ENCODE results near the gene TRAPPC11. TPM values are rescaled to one million over a fixed set of nuclear protein-coding genes. Genes with fewer than 3 reads are reported as not detected.
"Not testable (repeated sequence)": the region's sequence is repeated elsewhere in the genome, so short reads cannot be mapped to it uniquely, and the experiment has no call there.

TRAPPC11 gene
- total RNA-seq, 6 experiments from 2014 or later, result 14.3 to 30.8 (median 16.0) TPM

DNA sequence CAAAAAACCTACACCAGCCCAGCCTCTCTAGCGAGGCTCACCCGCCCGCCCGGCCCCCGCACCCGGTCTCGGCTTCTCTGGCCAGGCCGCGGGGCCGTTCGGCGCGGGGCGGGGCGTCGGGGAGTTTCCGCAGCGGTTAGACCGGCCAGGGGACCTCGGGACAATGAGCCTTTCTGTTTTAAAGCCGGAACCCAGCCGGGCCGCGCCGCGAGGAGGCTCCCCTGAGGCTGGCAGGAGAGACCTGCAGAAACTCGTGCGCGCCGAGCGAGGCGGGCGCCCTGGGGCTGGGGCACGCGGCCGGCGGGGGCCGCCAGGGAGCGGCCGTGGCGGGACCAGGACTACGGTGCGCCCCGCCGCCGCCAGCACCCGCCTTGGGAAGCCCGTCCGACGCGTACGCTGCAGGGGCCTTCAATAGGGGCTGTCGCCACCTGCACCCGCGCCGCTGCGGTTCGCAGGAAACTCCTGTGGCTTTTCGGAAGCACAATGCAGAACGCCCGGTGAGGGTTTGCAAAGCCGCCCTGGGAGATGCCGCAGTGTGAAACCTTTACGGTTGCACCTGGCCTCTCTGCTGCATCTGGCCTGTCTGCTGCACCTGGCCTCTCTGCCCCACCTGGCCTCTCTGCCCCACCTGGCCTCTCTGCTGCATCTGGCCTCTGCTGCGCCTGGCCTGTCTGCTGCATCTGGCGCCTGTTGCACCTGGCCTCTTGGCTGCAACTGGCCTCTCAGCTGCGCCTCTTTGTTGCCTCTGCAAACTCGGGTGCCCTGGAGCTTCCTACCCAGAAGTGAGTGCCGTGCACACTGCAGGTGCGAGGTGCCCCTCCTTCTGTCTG, 63.9 kb downstream of the TRAPPC11 start:
- peak; percentile 64 to 73 (median 69) for ATAC-seq
- no peaks in the 10 kb centered on the region for H3K36me3 ChIP-seq
- H3K9me3 ChIP-seq, result no peaks in the 10 kb centered on the region
- H3K4me3 ChIP-seq, result peak overlapping the region; percentile 38 to 59 (median 55)
- WGBS (ENCODE audit: insufficient coverage, low coverage, low lambda C conversion rate, missing lambda C conversion rate), result 5% methylated on average over 19 of the region's 70 CpGs
- TF ChIP-seq, protein P1, sequence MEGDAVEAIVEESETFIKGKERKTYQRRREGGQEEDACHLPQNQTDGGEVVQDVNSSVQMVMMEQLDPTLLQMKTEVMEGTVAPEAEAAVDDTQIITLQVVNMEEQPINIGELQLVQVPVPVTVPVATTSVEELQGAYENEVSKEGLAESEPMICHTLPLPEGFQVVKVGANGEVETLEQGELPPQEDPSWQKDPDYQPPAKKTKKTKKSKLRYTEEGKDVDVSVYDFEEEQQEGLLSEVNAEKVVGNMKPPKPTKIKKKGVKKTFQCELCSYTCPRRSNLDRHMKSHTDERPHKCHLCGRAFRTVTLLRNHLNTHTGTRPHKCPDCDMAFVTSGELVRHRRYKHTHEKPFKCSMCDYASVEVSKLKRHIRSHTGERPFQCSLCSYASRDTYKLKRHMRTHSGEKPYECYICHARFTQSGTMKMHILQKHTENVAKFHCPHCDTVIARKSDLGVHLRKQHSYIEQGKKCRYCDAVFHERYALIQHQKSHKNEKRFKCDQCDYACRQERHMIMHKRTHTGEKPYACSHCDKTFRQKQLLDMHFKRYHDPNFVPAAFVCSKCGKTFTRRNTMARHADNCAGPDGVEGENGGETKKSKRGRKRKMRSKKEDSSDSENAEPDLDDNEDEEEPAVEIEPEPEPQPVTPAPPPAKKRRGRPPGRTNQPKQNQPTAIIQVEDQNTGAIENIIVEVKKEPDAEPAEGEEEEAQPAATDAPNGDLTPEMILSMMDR (IDR thresholded peaks at IDR 0.05), result no peak
- peak; percentile 26 for TF ChIP-seq POLR2A (IDR thresholded peaks at IDR 0.05)
- peak overlapping the region in 2 of 3 donors; percentile 52 to 59 for H3K27ac ChIP-seq
- no peaks in the 10 kb centered on the region for H3K27me3 ChIP-seq
- H3K4me1 ChIP-seq, result peaks cover 0 to 16% (median 2%) of the 10 kb centered on the region in 4 donors
- peak; percentile 66 to 84 (median 68) for DNase-seq
- intact Hi-C loops (cut with DNase I), result no loop called here

DNA sequence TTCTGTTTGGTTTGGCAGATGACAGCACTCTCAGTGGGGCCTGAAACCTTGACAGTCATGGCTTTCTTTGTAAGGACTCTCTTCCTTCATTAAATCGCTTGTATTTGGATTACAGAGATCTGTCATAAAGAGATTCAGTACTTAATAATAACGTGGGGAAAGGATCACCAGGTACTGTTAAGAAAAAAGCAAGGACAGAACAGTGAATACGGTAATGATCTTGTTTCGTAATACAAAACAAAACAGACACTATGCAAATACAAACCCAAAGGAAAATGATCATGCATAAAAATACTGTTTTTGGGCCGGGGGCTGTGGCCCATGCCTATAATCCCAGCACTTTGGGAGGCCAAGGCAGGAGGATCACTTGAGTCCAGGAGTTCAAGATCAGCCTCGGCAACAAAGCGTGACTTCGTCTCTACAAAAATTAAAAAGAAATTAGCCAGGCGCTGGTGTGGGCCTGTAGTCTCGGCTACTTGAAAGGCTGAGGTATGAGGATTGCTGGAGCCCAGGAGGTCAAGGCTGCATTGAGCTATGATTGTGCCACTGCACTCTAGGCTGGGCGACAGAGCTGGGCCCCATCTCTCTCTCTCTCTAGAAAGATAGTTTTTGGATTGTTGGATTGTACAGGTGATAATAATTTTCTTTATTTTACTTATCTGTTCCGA, 64.6 kb downstream of the TRAPPC11 start:
- H3K27me3 ChIP-seq, result no peaks in the 10 kb centered on the region
- no peak overlapping the region for H3K27ac ChIP-seq
- no peaks in the 10 kb centered on the region for H3K36me3 ChIP-seq
- DNase-seq (no peak), ATAC-seq (no peak)
- no peaks in the 10 kb centered on the region for H3K9me3 ChIP-seq
- TF ChIP-seq, protein P1 (IDR thresholded peaks at IDR 0.05), result no peak
- no peak for TF ChIP-seq POLR2A (IDR thresholded peaks at IDR 0.05)
- intact Hi-C loops (cut with DNase I), result no loop called here
- H3K4me3 ChIP-seq, result peak overlapping the region in 1 of 3 donors; percentile 59
- H3K4me1 ChIP-seq, result peaks cover 0 to 16% (median 2%) of the 10 kb centered on the region in 4 donors
- 66% methylated on average over 12 of the region's 12 CpGs for WGBS (ENCODE audit: insufficient coverage, low coverage, low lambda C conversion rate, missing lambda C conversion rate)

DNA sequence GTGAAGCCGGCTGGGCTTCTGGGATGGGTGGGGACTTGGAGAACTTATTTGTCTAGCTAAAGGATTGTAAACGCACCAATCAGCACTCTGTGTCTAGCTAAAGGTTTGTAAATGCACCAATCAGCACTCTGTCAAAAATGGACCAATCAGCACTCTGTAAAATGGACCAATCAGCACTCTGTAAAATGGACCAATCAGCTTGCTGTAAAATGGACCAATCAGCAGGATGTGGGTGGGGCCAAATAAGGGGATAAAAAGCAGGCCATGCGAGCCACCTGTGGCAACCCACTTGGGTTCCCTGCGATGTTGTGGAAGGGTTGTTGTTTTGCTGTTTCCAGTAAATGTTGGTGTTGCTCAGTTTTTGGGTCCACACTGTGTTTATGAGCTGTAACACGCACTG, 66.5 kb downstream of the TRAPPC11 start:
- H3K36me3 ChIP-seq; H3K4me3 ChIP-seq; DNase-seq; ATAC-seq; H3K27ac ChIP-seq; intact Hi-C loops (cut with DNase I); H3K27me3 ChIP-seq; H3K9me3 ChIP-seq: not testable (repeated sequence)
- 89% methylated on average over 3 of the region's 5 CpGs for WGBS (ENCODE audit: insufficient coverage, low coverage, low lambda C conversion rate, missing lambda C conversion rate)
- peaks cover 0 to 13% (median 2%) of the 10 kb centered on the region in 4 donors for H3K4me1 ChIP-seq

DNA sequence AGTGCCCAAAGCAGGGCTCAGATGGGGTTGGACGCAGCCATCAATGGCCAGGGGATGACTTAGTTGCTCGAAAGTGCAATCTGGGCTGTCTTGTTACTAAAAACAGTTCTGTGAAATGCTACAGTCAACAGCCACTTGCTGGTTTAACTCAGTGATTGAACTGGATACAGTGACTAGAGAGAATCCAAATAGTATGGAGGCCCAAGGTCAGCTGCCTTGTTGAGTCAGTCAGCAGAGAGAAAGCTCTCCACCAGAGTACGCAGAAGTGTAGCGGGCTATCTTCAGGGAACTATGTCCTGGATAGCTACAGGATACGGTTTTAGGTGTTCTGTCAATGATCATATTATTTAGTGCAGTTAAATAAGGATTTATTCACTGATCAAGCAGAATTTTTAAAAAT, 68.4 kb downstream of the TRAPPC11 start:
- no peak overlapping the region for H3K4me3 ChIP-seq
- no peaks in the 10 kb centered on the region for H3K36me3 ChIP-seq
- no peak for TF ChIP-seq POLR2A (IDR thresholded peaks at IDR 0.05)
- TF ChIP-seq, protein P1 (IDR thresholded peaks at IDR 0.05), result no peak
- H3K27me3 ChIP-seq, result no peaks in the 10 kb centered on the region
- DNase-seq, result no peak
- WGBS (ENCODE audit: insufficient coverage, low coverage, low lambda C conversion rate, missing lambda C conversion rate), result 80% methylated on average over 4 of the region's 5 CpGs
- intact Hi-C loops (cut with DNase I), result no loop called here
- no peak overlapping the region for H3K27ac ChIP-seq
- ATAC-seq, result no peak
- H3K9me3 ChIP-seq, result no peaks in the 10 kb centered on the region
- H3K4me1 ChIP-seq, result no peaks in the 10 kb centered on the region

All from right lobe of liver (tissue), 6 donors.